Activated naive CD4-positive, alpha-beta T cell treated with anti-CD3 and anti-CD28 coated beads, Interleukin-2, amount 10 ng/mL, durations not matched to agents 7 days and 5 days (primary cell): ENCODE measurements around the gene PNKD.

Experiments used
- CTCF ChIA-PET: fragments of 350-600 bp; sonication (Branson Sonifier 250); formaldehyde crosslinking; loops from one replicate; lab custom pipeline; 2021; ENCODE audit warnings: antibody characterized with exemption; lab: Charles Lee
- DNase-seq: peaks from one replicate; pipeline ENCODE4 v3.0.0-alpha.2; 2020
- H3K27ac Mint-ChIP-seq: one replicate; pipeline ENCODE4 v1.8.0; 2021; ENCODE audit warnings: mild to moderate bottlenecking, moderate library complexity, mixed read lengths
- H3K27me3 Mint-ChIP-seq: one replicate; pipeline ENCODE4 v1.8.0; 2021; ENCODE audit warnings: mild to moderate bottlenecking, mixed read lengths
- H3K36me3 Mint-ChIP-seq: one replicate; pipeline ENCODE4 v1.8.0; 2021; ENCODE audit warnings: mixed read lengths
- H3K4me1 Mint-ChIP-seq: one replicate; pipeline ENCODE4 v1.8.0; 2021; ENCODE audit warnings: mixed read lengths
- H3K4me3 Mint-ChIP-seq: one replicate; pipeline ENCODE4 v1.8.0; 2021; ENCODE audit warnings: mild to moderate bottlenecking, moderate library complexity, mixed read lengths
- H3K9me3 Mint-ChIP-seq: one replicate; pipeline ENCODE4 v1.8.0; 2021; ENCODE audit warnings: mixed read lengths

The PNKD gene

DNA sequence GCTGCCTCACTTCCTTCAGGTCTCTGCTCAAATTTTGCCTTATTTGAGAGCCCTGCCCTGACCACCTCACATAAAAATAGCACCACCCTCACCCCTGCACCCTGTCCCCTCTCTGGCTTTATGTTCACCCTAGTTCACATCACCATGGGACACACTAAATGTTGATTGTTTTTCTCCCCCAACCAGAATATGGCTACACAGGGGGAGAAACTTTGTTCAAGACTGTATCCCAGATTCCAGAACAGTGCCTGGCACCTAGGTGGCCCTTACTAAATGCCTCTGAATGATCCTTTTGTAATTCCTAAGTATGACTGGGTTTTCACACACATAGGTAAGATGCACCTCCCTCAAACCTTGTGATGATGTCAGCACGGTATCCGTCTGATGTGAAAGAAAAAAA is 58.0 kb downstream of the PNKD start:
- peaks cover 42% of the 10 kb centered on the region for H3K27me3 Mint-ChIP-seq
- DNase-seq = no peak
- peak overlapping the region; percentile 46 for H3K27ac Mint-ChIP-seq
- H3K36me3 Mint-ChIP-seq = no peaks in the 10 kb centered on the region
- peaks cover 27% of the 10 kb centered on the region for H3K4me1 Mint-ChIP-seq
- no peaks in the 10 kb centered on the region for H3K9me3 Mint-ChIP-seq
- no peak overlapping the region for H3K4me3 Mint-ChIP-seq
- CTCF ChIA-PET = no interaction called here

DNA sequence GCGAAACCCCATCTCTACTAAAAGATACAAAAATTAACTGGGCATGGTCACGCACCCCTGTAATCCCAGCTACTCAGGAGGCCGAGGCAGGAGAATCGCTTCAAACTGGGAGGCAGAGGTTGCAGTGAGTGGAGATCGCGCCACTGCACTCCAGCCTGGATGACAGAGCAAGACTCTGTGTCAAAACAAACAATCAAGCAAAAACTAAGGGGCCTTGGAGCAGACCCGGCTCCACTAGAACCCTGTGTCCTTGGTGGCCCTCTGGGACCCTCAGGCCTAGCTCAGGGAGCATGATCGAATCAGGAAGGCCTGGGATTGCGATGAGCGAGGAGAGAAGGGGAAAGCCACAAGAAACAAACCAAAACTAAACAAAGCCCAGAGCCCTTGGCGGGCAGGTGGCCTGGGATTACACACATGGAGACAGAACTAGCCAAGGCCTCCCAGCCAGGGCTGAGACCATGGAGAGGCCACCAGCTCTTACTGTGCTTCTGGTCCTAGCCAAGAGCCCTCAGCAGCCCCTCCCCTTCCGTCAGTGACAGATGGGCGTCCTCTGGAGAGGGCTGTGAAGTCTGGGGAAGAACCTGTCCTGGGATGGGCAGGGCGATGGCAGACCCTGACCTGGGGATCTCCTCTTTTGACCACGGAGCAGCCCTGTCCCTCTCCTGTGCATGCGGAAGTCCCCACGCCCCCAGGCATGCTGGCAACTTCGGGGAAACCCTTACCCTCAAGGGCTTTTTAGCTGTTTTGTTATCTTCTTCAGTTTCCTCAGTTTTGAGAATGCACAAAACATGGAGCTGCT is 58.9 kb downstream of the PNKD start:
- Mint-ChIP-seq H3K27ac (no peak overlapping the region), H3K4me1 (peaks cover 18% of the 10 kb centered on the region), H3K9me3 (no peaks in the 10 kb centered on the region), H3K27me3 (peaks cover 36% of the 10 kb centered on the region), H3K4me3 (no peak overlapping the region), H3K36me3 (no peaks in the 10 kb centered on the region)
- DNase-seq = no peak
- CTCF ChIA-PET = no interaction called here

DNA sequence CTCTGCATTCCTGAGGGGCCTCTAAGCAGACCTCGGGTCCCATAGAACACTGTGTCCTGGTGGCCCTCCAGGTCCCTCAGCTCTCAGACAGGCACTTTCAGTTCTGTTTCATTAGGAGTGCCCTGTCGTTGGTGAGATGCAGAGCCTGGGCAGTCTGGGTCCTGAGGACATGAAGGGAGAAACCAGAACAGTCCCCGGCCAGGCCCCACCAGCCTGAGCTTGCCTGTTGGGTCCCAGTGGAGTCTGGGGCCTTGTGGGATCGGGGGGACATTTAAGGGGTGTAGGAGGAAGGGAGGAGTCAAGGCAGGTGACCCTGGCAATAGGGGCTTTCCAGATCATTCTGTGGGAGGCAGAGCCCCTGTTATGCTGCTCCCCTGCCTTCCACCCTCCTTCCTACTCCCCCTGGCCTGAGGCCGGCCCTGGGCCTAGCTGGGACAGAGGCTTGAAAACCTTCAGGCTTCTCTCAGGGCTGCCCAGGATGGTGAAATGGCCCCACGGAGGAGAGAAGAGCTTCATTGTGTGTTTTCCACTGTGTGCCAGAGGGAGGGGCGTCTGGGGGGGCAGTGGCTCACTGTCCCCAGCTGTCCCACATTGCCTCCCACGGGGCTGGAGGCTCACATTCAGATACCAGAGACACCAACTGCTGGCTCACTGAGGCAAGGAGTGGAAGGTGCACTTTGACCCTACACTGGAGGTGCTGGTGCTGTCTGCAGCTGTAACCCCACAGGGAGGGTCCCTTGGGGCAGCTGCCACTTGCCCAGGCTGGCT is 59.7 kb downstream of the PNKD start:
- CTCF ChIA-PET = no interaction called here
- H3K36me3 Mint-ChIP-seq = no peaks in the 10 kb centered on the region
- peaks cover 32% of the 10 kb centered on the region for H3K27me3 Mint-ChIP-seq
- H3K9me3 Mint-ChIP-seq = no peaks in the 10 kb centered on the region
- peaks cover 17% of the 10 kb centered on the region for H3K4me1 Mint-ChIP-seq
- H3K27ac Mint-ChIP-seq = no peak overlapping the region
- no peak for DNase-seq
- no peak overlapping the region for H3K4me3 Mint-ChIP-seq

DNA sequence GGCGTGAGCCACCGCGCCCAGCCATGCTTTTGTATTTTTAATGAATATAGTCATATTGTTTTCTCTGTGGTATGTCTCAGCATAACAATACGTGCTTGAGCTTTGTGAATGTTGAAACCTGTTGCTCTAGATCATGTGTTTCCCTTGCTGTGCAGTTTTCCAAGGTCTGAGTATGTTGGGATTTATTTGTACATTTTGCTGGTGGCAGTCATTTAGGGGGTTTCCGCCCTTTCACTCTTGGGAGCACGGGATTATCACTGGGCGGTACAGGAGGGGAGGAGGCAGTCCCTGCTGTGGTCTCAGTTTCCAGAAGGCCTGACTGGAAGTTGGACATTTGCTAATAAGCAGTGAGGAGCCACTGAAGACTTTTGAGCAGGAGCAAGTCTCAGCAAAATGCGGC is 61.4 kb downstream of the PNKD start:
- Mint-ChIP-seq H3K36me3 (no peaks in the 10 kb centered on the region), H3K9me3 (no peaks in the 10 kb centered on the region), H3K4me1 (peaks cover 4% of the 10 kb centered on the region), H3K4me3 (no peak overlapping the region), H3K27me3 (peaks cover 23% of the 10 kb centered on the region), H3K27ac (no peak overlapping the region)
- DNase-seq = no peak
- CTCF ChIA-PET = interaction anchor here (0.7 to 3.6 kb wide), 2 partner anchors 24 to 789 kb away, joined by 3 to 10 read pairs; partner anchors contain the start of gene CATIP

- H3K27ac Mint-ChIP-seq = no peak overlapping the region
These were observed 62.0 kb downstream of the PNKD start for GRCh38 chr2:218332288-218332687.

GRCh38 chr2:218332920-218333645 is 62.8 kb downstream of the PNKD start:
- peaks cover 23% of the 10 kb centered on the region for H3K27me3 Mint-ChIP-seq
- DNase-seq = no peak

More at GRCh38 chr2:218332288-218332687, 62.0 kb downstream of the PNKD start:
- peaks cover 23% of the 10 kb centered on the region for H3K27me3 Mint-ChIP-seq
- no peaks in the 10 kb centered on the region for H3K36me3 Mint-ChIP-seq
- no peak for DNase-seq
- H3K9me3 Mint-ChIP-seq = no peaks in the 10 kb centered on the region
- H3K4me3 Mint-ChIP-seq = no peak overlapping the region
- CTCF ChIA-PET = interaction anchor here (3.6 kb wide), 1 partner anchor 24 kb away, joined by 10 read pairs; the partner anchor contains the start of gene CATIP
- H3K4me1 Mint-ChIP-seq = peaks cover 2% of the 10 kb centered on the region

DNA sequence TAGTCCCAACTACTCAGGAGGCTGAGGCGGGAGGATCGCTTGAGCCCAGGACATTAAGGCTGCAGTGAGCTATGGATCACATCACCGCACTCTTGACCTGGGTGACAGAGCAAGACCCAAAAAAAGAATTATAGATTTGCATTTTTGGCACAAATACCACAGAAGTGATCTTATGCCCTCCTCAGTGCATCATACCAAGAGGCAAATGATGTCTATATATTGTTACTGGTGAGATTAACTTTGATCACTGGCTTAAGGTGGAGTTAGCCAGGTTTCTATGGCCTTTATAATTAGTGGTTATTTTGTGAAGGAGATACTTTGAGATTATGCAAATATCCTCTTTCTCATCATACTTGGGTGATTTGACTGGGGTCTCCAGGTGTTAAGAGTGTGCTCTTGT is 64.2 kb downstream of the PNKD start:
- Mint-ChIP-seq H3K27me3 (peaks cover 22% of the 10 kb centered on the region), H3K4me1 (no peaks in the 10 kb centered on the region), H3K9me3 (no peaks in the 10 kb centered on the region), H3K27ac (no peak overlapping the region), H3K36me3 (no peaks in the 10 kb centered on the region), H3K4me3 (no peak overlapping the region)
- no peak for DNase-seq
- CTCF ChIA-PET = interaction anchor here (3.6 kb wide), 1 partner anchor 22 kb away, joined by 10 read pairs; the partner anchor contains the start of gene CATIP

More at GRCh38 chr2:218332920-218333645, 62.8 kb downstream of the PNKD start:
- CTCF ChIA-PET = interaction anchor here (0.7 to 3.6 kb wide), 2 partner anchors 23 to 32 kb away, joined by 3 to 10 read pairs; partner anchors contain the start of gene CATIP
- Mint-ChIP-seq H3K27ac (no peak overlapping the region), H3K9me3 (no peaks in the 10 kb centered on the region), H3K36me3 (no peaks in the 10 kb centered on the region), H3K4me1 (no peaks in the 10 kb centered on the region), H3K4me3 (no peak overlapping the region)

DNA sequence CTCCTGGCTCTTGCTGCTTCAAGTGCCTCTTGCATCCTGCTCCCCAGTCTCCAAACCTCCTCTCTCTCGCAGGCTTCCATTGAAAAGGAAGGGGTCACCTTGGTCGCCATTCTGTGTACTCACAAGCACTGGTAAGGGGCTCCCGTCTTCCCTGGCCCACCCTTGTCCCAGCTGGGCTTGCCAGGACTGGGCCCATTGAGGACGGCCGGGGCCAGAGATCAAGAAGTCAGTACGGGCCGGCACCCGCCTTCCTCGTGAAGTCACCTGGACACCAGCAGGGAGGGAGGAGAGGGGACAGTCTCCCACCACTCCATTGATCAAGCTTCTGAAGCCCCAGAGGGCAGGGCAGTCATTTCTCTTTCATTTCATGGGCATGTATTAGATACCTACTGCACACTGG is 70.3 kb downstream of the PNKD start:
- H3K4me3 Mint-ChIP-seq = no peak overlapping the region
- peaks cover 13% of the 10 kb centered on the region for H3K27me3 Mint-ChIP-seq
- H3K27ac Mint-ChIP-seq = no peak overlapping the region
- H3K9me3 Mint-ChIP-seq = no peaks in the 10 kb centered on the region
- CTCF ChIA-PET = no interaction called here
- H3K36me3 Mint-ChIP-seq = no peaks in the 10 kb centered on the region
- H3K4me1 Mint-ChIP-seq = no peaks in the 10 kb centered on the region
- DNase-seq = no peak

- no peak for DNase-seq
- H3K36me3 Mint-ChIP-seq = no peaks in the 10 kb centered on the region
- no peaks in the 10 kb centered on the region for H3K9me3 Mint-ChIP-seq
- no peak overlapping the region for H3K4me3 Mint-ChIP-seq
- no peak overlapping the region for H3K27ac Mint-ChIP-seq
- CTCF ChIA-PET = no interaction called here
- H3K27me3 Mint-ChIP-seq = peaks cover 13% of the 10 kb centered on the region
- no peaks in the 10 kb centered on the region for H3K4me1 Mint-ChIP-seq
These were observed 71.1 kb downstream of the PNKD start for GRCh38 chr2:218341381-218341780.

DNA sequence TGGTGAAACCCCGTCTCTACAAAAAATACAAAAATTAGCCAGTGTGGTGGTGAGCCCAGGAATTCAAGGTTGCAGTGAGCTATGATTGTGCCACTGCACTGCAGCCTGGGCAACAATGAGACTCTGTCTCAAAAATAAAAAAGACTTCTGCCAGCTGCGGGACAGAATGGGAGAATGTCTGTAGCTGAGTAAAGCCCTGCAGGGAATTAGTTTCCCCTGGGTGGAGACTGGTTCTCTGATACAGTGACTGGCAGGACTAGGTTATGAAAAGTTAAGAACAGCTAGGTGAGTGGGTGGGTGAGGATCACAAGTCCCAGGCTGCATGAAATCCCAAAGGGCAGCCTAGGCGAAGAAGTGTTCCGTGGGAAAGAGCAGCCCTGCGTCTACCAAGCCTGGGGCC is 72.5 kb downstream of the PNKD start:
- CTCF ChIA-PET = interaction anchor here (1.0 kb wide), 1 partner anchor 44 kb away, joined by 3 read pairs; no protein-coding TSS in a partner anchor

DNA sequence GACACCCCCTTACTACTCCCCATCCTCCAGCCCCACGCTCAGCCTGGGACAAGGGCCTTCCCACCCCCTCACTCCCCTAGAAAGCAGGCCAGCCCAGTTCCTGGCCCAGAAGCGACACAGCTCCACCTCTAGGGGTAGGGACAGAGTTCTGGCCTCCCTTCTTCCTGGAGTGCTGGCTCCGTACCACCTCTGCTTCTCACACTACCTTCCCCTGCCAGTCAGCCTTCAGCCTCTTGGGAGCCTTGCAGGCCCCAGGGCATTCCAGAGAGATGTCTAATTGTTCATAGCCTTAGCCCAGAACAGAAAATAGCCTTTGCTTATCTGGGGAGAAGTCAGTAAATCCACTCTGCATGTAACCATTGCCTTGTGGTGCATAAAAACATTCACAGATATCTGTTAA is 73.3 kb downstream of the PNKD start:
- no peak for DNase-seq
- no peak overlapping the region for H3K4me3 Mint-ChIP-seq
- no peak overlapping the region for H3K27ac Mint-ChIP-seq
- no peaks in the 10 kb centered on the region for H3K4me1 Mint-ChIP-seq
- CTCF ChIA-PET = interaction anchor here (1.0 kb wide), 1 partner anchor 45 kb away, joined by 3 read pairs; no protein-coding TSS in a partner anchor
- no peaks in the 10 kb centered on the region for H3K36me3 Mint-ChIP-seq
- no peaks in the 10 kb centered on the region for H3K9me3 Mint-ChIP-seq
- H3K27me3 Mint-ChIP-seq = peaks cover 13% of the 10 kb centered on the region

More for the DNA sequence above, 72.5 kb downstream of the PNKD start:
- H3K4me1 Mint-ChIP-seq = no peaks in the 10 kb centered on the region
- H3K9me3 Mint-ChIP-seq = no peaks in the 10 kb centered on the region
- no peaks in the 10 kb centered on the region for H3K36me3 Mint-ChIP-seq
- H3K27ac Mint-ChIP-seq = no peak overlapping the region
- no peak for DNase-seq
- H3K4me3 Mint-ChIP-seq = no peak overlapping the region
- peaks cover 13% of the 10 kb centered on the region for H3K27me3 Mint-ChIP-seq

DNA sequence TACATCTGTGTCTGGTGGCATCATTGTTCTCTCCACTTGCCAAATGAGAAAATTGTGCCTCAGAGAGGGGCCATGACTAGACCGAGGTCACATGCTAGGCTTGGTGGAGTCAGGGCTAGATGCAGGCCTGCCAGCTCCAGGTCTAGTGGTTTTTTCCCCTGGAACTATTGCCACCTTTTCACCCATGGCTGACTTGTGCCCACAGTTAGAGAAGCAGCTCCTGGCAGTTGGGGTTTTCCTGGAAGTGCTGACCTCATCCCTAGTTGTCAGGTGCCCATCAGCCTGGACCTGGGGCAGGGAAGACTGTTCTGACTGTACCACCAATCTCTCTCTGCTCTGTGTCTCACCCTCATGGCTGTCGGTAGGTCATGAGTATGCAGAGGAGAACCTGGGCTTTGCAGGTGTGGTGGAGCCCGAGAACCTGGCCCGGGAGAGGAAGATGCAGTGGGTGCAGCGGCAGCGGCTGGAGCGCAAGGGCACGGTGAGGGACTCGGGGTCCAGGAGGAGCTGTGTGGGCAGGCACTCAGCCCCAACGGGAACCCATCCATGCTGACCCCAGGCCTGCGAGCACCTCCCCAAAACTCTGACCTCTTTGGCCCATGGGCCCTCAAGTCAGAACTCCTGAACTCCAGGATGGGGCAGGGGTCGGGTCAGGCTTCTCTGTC is 73.9 kb downstream of the PNKD start:
- Mint-ChIP-seq H3K9me3 (no peaks in the 10 kb centered on the region), H3K27me3 (peaks cover 13% of the 10 kb centered on the region), H3K27ac (no peak overlapping the region), H3K4me3 (no peak overlapping the region), H3K36me3 (no peaks in the 10 kb centered on the region), H3K4me1 (no peaks in the 10 kb centered on the region)
- no peak for DNase-seq
- CTCF ChIA-PET = interaction anchor here (0.6 kb wide), 1 partner anchor 8 kb away, joined by 4 read pairs; no protein-coding TSS in a partner anchor

DNA sequence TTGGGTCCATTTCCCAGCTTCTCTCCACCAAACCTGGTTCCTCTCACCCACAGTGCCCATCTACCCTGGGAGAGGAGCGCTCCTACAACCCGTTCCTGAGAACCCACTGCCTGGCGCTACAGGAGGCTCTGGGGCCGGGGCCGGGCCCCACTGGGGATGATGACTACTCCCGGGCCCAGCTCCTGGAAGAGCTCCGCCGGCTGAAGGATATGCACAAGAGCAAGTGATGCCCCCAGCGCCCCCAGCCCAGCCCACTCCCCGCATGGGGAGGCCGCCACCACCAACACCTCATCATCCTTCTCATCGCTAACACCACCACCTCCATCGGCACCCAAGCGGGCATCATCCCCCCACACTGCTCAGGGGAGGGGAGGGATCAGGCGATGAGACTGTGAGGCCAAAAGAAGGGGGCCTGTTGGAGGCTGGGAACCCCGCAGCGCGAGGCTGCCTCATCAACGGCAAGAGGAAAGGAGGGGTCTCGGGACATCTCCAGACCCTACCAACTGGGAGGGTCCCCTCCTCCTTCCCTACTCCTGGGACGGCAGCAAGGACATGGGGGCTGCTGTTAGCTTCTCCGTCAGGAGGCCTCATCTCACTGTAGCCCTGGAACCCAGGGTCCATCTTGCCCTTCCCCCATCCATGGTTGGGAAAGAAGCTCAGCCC is 74.6 kb downstream of the PNKD start:
- H3K27me3 Mint-ChIP-seq = peaks cover 13% of the 10 kb centered on the region
- DNase-seq = no peak
- no peak overlapping the region for H3K27ac Mint-ChIP-seq
- H3K9me3 Mint-ChIP-seq = peaks cover 2% of the 10 kb centered on the region
- CTCF ChIA-PET = interaction anchor here (0.6 kb wide), 1 partner anchor 9 kb away, joined by 4 read pairs; no protein-coding TSS in a partner anchor
- no peaks in the 10 kb centered on the region for H3K36me3 Mint-ChIP-seq
- no peaks in the 10 kb centered on the region for H3K4me1 Mint-ChIP-seq
- H3K4me3 Mint-ChIP-seq = no peak overlapping the region
